ENCODE measurements around the gene SLC6A20. TPM values are rescaled to one million over a fixed set of nuclear protein-coding genes. Genes with fewer than 3 reads are reported as not detected.

The SLC6A20 gene
- total and polyA plus RNA-seq, 12 donors: 0.06 to 0.09 TPM; not detected in 10

DNA sequence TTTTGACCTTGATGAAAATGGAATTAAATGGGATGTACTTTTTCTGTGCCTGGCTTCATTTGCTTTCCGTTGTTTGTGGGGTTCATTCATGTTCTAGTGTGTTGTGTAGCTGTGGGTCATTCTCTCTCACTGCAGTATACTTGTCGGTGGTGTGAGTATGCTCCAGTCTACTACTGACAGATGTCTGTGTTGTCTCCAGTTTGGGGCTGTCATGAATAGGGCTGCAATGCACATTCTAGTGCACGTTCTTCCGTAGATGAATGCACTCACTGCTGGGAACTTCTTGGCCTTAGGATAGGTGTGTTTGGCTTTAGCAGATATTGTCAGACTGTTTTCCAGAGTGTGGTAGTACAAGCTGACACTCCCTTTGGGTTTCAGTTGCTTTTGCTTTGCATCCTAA, 1.7 kb upstream of the SLC6A20 start:
- DNase-seq (no peak), ATAC-seq (peak in 1 of 8 donors; percentile 58)
- Histone ChIP-seq H3K27me3 (peaks cover 3 to 68% (median 48%) of the 10 kb centered on the region in 7 donors), H3K4me1 (peaks cover 0 to 16% (median 9%) of the 10 kb centered on the region in 9 donors), H3K4me3 (no peak overlapping the region), H3K9me3 (no peaks in the 10 kb centered on the region), H3K36me3 (no peaks in the 10 kb centered on the region), H3K27ac (no peak overlapping the region)
- 47 to 50% methylated on average over 4 of the region's 4 CpGs for WGBS, 2 donors
- intact Hi-C loops (cut with DNase I): no loop called here
- TF ChIP-seq, protein P1, sequence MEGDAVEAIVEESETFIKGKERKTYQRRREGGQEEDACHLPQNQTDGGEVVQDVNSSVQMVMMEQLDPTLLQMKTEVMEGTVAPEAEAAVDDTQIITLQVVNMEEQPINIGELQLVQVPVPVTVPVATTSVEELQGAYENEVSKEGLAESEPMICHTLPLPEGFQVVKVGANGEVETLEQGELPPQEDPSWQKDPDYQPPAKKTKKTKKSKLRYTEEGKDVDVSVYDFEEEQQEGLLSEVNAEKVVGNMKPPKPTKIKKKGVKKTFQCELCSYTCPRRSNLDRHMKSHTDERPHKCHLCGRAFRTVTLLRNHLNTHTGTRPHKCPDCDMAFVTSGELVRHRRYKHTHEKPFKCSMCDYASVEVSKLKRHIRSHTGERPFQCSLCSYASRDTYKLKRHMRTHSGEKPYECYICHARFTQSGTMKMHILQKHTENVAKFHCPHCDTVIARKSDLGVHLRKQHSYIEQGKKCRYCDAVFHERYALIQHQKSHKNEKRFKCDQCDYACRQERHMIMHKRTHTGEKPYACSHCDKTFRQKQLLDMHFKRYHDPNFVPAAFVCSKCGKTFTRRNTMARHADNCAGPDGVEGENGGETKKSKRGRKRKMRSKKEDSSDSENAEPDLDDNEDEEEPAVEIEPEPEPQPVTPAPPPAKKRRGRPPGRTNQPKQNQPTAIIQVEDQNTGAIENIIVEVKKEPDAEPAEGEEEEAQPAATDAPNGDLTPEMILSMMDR (IDR thresholded peaks at IDR 0.05): no peak

DNA sequence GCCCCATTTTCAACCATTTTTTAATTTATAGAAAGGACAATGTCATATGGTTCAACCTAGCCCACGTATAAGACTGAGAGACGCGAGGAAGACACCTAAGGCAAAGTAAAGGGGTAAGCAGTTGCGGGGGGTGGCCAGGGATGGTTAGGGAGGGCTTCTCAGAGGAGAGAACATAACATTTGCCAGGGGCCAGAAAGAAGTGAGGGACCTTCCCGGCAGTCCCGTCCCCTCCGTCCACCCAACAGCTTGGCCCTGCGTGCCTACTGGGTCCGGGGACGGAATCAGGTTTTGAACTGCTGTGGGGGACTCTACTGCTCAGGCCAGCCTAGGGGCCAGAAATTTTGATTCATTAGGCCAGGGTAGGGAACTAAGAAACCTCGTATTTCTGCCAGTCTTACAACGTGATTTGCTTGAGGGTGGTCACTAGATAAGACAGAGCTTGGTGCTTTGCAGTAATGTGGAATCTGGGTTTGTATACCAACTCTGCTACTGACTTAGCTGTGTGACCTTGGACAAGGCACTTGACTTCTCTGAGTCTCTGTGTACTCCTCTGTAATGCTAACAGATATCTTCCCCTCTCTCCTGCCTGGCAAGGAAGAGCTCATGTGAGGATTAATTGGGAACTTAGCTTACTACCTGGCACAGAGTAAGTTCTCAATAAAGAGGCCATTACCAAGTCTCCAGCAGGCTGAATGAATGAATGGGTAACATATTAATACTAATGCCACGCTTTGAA, 734 bp upstream of the SLC6A20 start:
- H3K36me3 ChIP-seq: no peaks in the 10 kb centered on the region
- H3K4me1 ChIP-seq: peaks cover 0 to 16% (median 9%) of the 10 kb centered on the region in 9 donors
- peaks cover 3 to 68% (median 48%) of the 10 kb centered on the region in 7 donors for H3K27me3 ChIP-seq
- intact Hi-C loops (cut with DNase I): no loop called here
- no peak for ATAC-seq
- 65 to 71% methylated on average over 13 of the region's 13 CpGs for WGBS, 2 donors
- TF ChIP-seq, protein P1 (IDR thresholded peaks at IDR 0.05): no peak
- H3K4me3 ChIP-seq: peak overlapping the region in 6 of 10 donors; percentile 34 to 56 (median 43)
- H3K9me3 ChIP-seq: no peaks in the 10 kb centered on the region
- H3K27ac ChIP-seq: no peak overlapping the region
- DNase-seq: no peak

DNA sequence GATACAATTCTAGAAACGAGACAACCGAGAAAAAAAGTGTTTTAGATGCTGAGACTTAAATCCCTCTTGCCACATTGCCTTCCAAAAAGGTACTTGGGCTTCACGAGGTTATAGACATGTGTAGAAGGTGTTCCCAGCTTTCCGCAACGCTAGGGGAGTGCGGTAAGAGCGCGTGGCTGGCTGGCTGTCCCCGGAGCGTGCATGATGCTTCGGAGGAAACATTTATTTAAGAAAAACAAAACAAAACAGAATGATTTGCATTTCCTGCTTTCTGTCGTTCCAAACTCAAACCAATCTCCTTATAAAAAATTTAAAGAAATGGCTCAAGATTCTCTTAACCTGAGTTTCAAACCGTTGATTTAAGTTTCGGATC, 841 bp downstream of the SLC6A20 start:
- Histone ChIP-seq H3K27ac (no peak overlapping the region), H3K27me3 (peaks cover 3 to 68% (median 48%) of the 10 kb centered on the region in 7 donors), H3K4me1 (peaks cover 0 to 16% (median 9%) of the 10 kb centered on the region in 9 donors), H3K36me3 (no peaks in the 10 kb centered on the region), H3K9me3 (no peaks in the 10 kb centered on the region), H3K4me3 (peak overlapping the region in 2 of 10 donors; percentile 47 to 56)
- TF ChIP-seq, protein P1 (IDR thresholded peaks at IDR 0.05): no peak
- no peak for ATAC-seq
- intact Hi-C loops (cut with DNase I): no loop called here
- no peak for DNase-seq
- WGBS, 2 donors: 31 to 32% methylated on average over 14 of the region's 14 CpGs

DNA sequence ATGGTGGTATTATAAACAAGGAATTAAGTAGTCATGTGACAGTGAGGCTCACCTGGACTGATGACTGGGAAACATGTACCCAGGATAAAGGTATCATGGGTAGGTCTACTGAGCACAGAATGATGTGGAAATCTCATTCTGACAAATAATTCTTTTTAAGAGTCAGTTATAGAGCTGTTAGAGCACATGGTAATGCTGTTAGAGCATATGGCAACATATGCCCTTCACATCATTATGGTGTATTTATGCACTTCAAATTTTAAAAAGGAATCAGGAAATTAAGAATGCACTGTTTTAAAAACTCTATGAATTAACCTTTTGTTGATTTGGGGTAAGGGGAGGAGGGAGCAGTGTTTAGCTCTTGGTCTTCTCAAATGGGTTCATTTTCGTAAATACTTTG, 1.7 kb downstream of the SLC6A20 start:
- ATAC-seq: no peak
- no peaks in the 10 kb centered on the region for H3K36me3 ChIP-seq
- H3K27me3 ChIP-seq: peaks cover 3 to 64% (median 48%) of the 10 kb centered on the region in 7 donors
- intact Hi-C loops (cut with DNase I): no loop called here
- TF ChIP-seq, protein P1 (IDR thresholded peaks at IDR 0.05): no peak
- H3K4me3 ChIP-seq: no peak overlapping the region
- WGBS, 2 donors: 94 to 95% methylated on average over 1 of the region's 1 CpG
- peaks cover 0 to 7% (median 2%) of the 10 kb centered on the region in 11 donors for H3K9me3 ChIP-seq
- no peak for DNase-seq
- no peak overlapping the region for H3K27ac ChIP-seq
- H3K4me1 ChIP-seq: peaks cover 0 to 16% (median 9%) of the 10 kb centered on the region in 9 donors
